ENCODE data around the gene NPBWR2. TPM values are rescaled to one million over a fixed set of nuclear protein-coding genes. Genes with fewer than 3 reads are reported as not detected.

Gene NPBWR2
- total RNA-seq, 1 experiment from 2014 or later = not detected

- POLR2A ChIA-PET = no interaction called here
- H3K27ac ChIP-seq (ENCODE audit: low read length) = peak overlapping the region; percentile 87
- in situ Hi-C loops (cut with HindIII; ENCODE audit: low pct_unique_long_range_greater_than_20kb, low sequenced_read_pairs) = no loop called here
- H3K27me3 ChIP-seq (ENCODE audit: control insufficient read depth, insufficient read depth, low read length) = no peaks in the 10 kb centered on the region
- TF ChIP-seq TCF7L2 (IDR thresholded peaks at IDR 0.05; ENCODE audit: low read depth, low read length) (no peak), SIN3A (IDR thresholded peaks at IDR 0.05; ENCODE audit: borderline replicate concordance, insufficient read depth, low read depth, low read length) (no peak), POLR2AphosphoS5 (IDR thresholded peaks at IDR 0.05; ENCODE audit: low read depth, low read length) (no peak), CTCF (IDR thresholded peaks at IDR 0.05) (no peak), REST (IDR thresholded peaks at IDR 0.05; ENCODE audit: insufficient read depth in 1 of 2, low read depth in 2 of 2, low read length in 1 of 2) (no peak)
- no peak for ATAC-seq
- DNase-seq (ENCODE audit: low read depth, low spot score) = no peak
- H3K9me3 ChIP-seq (ENCODE audit: control insufficient read depth, insufficient read depth, low read depth, low read length) = no peaks in the 10 kb centered on the region
- intact Hi-C loops (cut with micrococcal nuclease; ENCODE audit: unreplicated experiment) = no loop called here
- peaks cover 21% of the 10 kb centered on the region for H3K4me1 ChIP-seq (ENCODE audit: control insufficient read depth, insufficient read depth, low read length)
- H3K4me3 ChIP-seq (ENCODE audit: low read depth in 2 of 2, low read length in 2 of 2) = peak overlapping the region; percentile 78 to 82
- no peaks in the 10 kb centered on the region for H3K36me3 ChIP-seq (ENCODE audit: control insufficient read depth, insufficient read depth, low read length)
- no TSS peak for BruUV-seq (replicated peaks)
- CTCF ChIA-PET = no interaction called here
These were observed 28.5 kb downstream of the NPBWR2 start for GRCh38 chr20:64078934-64079272.

- in situ Hi-C loops (cut with HindIII; ENCODE audit: low pct_unique_long_range_greater_than_20kb, low sequenced_read_pairs) (no loop called here), intact Hi-C loops (cut with micrococcal nuclease; ENCODE audit: unreplicated experiment) (no loop called here)
- H3K27ac ChIP-seq (ENCODE audit: low read length) = peak overlapping the region; percentile 87; the same call in 1 of the 2 replicates
- H3K4me1 ChIP-seq (ENCODE audit: control insufficient read depth, insufficient read depth, low read length) = peaks cover 21% of the 10 kb centered on the region
- H3K27me3 ChIP-seq (ENCODE audit: control insufficient read depth, insufficient read depth, low read length) = no peaks in the 10 kb centered on the region
- H3K9me3 ChIP-seq (ENCODE audit: control insufficient read depth, insufficient read depth, low read depth, low read length) = no peaks in the 10 kb centered on the region
- no peak for ATAC-seq
- ChIA-PET POLR2A (interaction anchor here (1.0 kb wide), 1 partner anchor 97 kb away, joined by 4 read pairs; the partner anchor contains the start of gene PRPF6), CTCF (interaction anchor here (0.7 kb wide), 1 partner anchor 60 kb away, joined by 6 read pairs; no protein-coding TSS in a partner anchor)
- TF ChIP-seq REST (IDR thresholded peaks at IDR 0.05; ENCODE audit: insufficient read depth in 1 of 2, low read depth in 2 of 2, low read length in 1 of 2) = no peak
- TF ChIP-seq CTCF (IDR thresholded peaks at IDR 0.05) = no peak
- TF ChIP-seq SIN3A (IDR thresholded peaks at IDR 0.05; ENCODE audit: borderline replicate concordance, insufficient read depth, low read depth, low read length) = no peak
- no peak for TF ChIP-seq POLR2AphosphoS5 (IDR thresholded peaks at IDR 0.05; ENCODE audit: low read depth, low read length)
- DNase-seq (ENCODE audit: low read depth, low spot score) = no peak
- no peaks in the 10 kb centered on the region for H3K36me3 ChIP-seq (ENCODE audit: control insufficient read depth, insufficient read depth, low read length)
- TSS peak; percentile 69 for BruUV-seq (replicated peaks)
- peak overlapping the region; percentile 78 to 82; a peak in 3 of 4 replicates for H3K4me3 ChIP-seq (ENCODE audit: low read depth in 2 of 2, low read length in 2 of 2)
These were observed 29.4 kb downstream of the NPBWR2 start for GRCh38 chr20:64077876-64078551.
